DOHH2 (cell line): ENCODE data around the gene MED13L.

Experiments
- H3F3A ChIP-seq: fragments of 200-600 bp; sonication (generic), shearing (Covaris generic); 2 replicates; pipeline ENCODE4 v1.6.0; 2016; ENCODE audit warnings: antibody characterized with exemption, mild to moderate bottlenecking; ENCODE audit not compliant: control insufficient read depth, insufficient read depth
- H3K27ac ChIP-seq: fragments of 200-600 bp; sonication (generic); 2 replicates; pipeline ENCODE4 v1.5.1; 2014; ENCODE audit warnings: low read depth, mild to moderate bottlenecking, low read length, moderate library complexity
- H3K27me3 ChIP-seq: fragments of 200-600 bp; sonication (generic); 2 replicates; pipeline ENCODE4 v1.6.1; 2014; ENCODE audit warnings: mild to moderate bottlenecking, low read length, mixed read lengths; ENCODE audit not compliant: control insufficient read depth
- H3K36me3 ChIP-seq: fragments of 200-600 bp; sonication (generic); 2 replicates; pipeline ENCODE4 v1.6.1; 2014; ENCODE audit warnings: mild to moderate bottlenecking, low read length, moderate library complexity, mixed read lengths; ENCODE audit not compliant: control insufficient read depth
- H3K4me1 ChIP-seq: fragments of 200-600 bp; sonication (generic); 2 replicates; pipeline ENCODE4 v1.6.1; 2014; ENCODE audit warnings: mild to moderate bottlenecking, low read length, mixed read lengths; ENCODE audit not compliant: control insufficient read depth
- H3K4me2 ChIP-seq: fragments of 200-600 bp; sonication (generic); 2 replicates; pipeline ENCODE4 v1.6.0; 2014; ENCODE audit warnings: mild to moderate bottlenecking, low read length, moderate library complexity
- H3K4me3 ChIP-seq: fragments of 200-600 bp; sonication (generic); 2 replicates; pipeline ENCODE4 v1.5.1; 2014; ENCODE audit warnings: mild to moderate bottlenecking, low read length, mixed read lengths
- H3K79me2 ChIP-seq: fragments of 200-600 bp; sonication (generic); 2 replicates; pipeline ENCODE4 v1.6.1; 2014; ENCODE audit warnings: mild to moderate bottlenecking, low read length, mixed read lengths; ENCODE audit not compliant: control insufficient read depth
- H3K9me2 ChIP-seq: fragments of 200-600 bp; sonication (generic); replicated peaks from 2 replicates; pipeline ENCODE4 v1.6.1; 2014; ENCODE audit warnings: mild to moderate bottlenecking, low read length, mixed read lengths; ENCODE audit not compliant: control insufficient read depth
- H3K9me3 ChIP-seq: fragments of 200-600 bp; sonication (generic); 2 replicates; pipeline ENCODE4 v1.6.1; 2014; ENCODE audit warnings: antibody characterized with exemption, low read length, mixed read lengths; ENCODE audit not compliant: control insufficient read depth, insufficient read depth
- H4K20me1 ChIP-seq: fragments of 200-600 bp; sonication (generic); 2 replicates; pipeline ENCODE4 v1.6.0; 2014; ENCODE audit warnings: low read depth, mild to moderate bottlenecking, antibody characterized with exemption, low read length, moderate library complexity; ENCODE audit not compliant: control insufficient read depth, insufficient read depth
- CTCF ChIP-seq: fragments of 200-600 bp; sonication (generic); IDR thresholded peaks from one replicate; pipeline ENCODE4 v1.5.1; 2014; ENCODE audit warnings: antibody characterized with exemption, mild to moderate bottlenecking, low read depth, low read length; ENCODE audit not compliant: poor library complexity, severe bottlenecking
- EZH2phosphoT487 ChIP-seq: fragments of 200-600 bp; sonication (generic); IDR thresholded peaks from 2 replicates; pipeline ENCODE4 v1.6.1; 2017; ENCODE audit warnings: borderline replicate concordance, mild to moderate bottlenecking, antibody characterized with exemption, low read length, moderate library complexity, mixed read lengths

The MED13L gene

GRCh38 chr12:116308647-116309046 lies 31.2 kb upstream of the MED13L start:
- Histone ChIP-seq H3K79me2 (no peaks in the 10 kb centered on the region), H4K20me1 (no peaks in the 10 kb centered on the region), H3K36me3 (no peaks in the 10 kb centered on the region), H3K4me2 (no peak overlapping the region), H3K27me3 (peaks cover 6% of the 10 kb centered on the region; the same call in 1 of the 2 replicates), H3K27ac (no peak overlapping the region), H3K4me3 (no peak overlapping the region), H3K9me2 (no peaks in the 10 kb centered on the region), H3K4me1 (no peaks in the 10 kb centered on the region), H3K9me3 (no peaks in the 10 kb centered on the region), H3F3A (no peaks in the 10 kb centered on the region)
- TF ChIP-seq EZH2phosphoT487 (no peak), CTCF (no peak)

GRCh38 chr12:116306968-116307367 lies 29.5 kb upstream of the MED13L start:
- H3K9me2 ChIP-seq: no peaks in the 10 kb centered on the region
- H3K27ac ChIP-seq: no peak overlapping the region
- no peak overlapping the region for H3K4me2 ChIP-seq
- H3K36me3 ChIP-seq: no peaks in the 10 kb centered on the region
- no peaks in the 10 kb centered on the region for H3K4me1 ChIP-seq
- H3F3A ChIP-seq: no peaks in the 10 kb centered on the region
- H3K27me3 ChIP-seq: peaks cover 11% of the 10 kb centered on the region
- no peak overlapping the region for H3K4me3 ChIP-seq
- H3K79me2 ChIP-seq: no peaks in the 10 kb centered on the region
- H4K20me1 ChIP-seq: no peaks in the 10 kb centered on the region
- no peak for TF ChIP-seq EZH2phosphoT487
- no peak for TF ChIP-seq CTCF
- no peaks in the 10 kb centered on the region for H3K9me3 ChIP-seq

- Histone ChIP-seq H3K27me3 (peaks cover 13% of the 10 kb centered on the region), H3F3A (no peaks in the 10 kb centered on the region), H3K4me1 (no peaks in the 10 kb centered on the region), H4K20me1 (no peaks in the 10 kb centered on the region), H3K27ac (no peak overlapping the region), H3K4me3 (no peak overlapping the region), H3K4me2 (no peak overlapping the region), H3K9me2 (no peaks in the 10 kb centered on the region), H3K79me2 (no peaks in the 10 kb centered on the region), H3K9me3 (no peaks in the 10 kb centered on the region), H3K36me3 (no peaks in the 10 kb centered on the region)
- TF ChIP-seq CTCF (no peak), EZH2phosphoT487 (no peak)
Observed at GRCh38 chr12:116306506-116306905, 29.0 kb upstream of the MED13L start.

- Histone ChIP-seq H4K20me1 (no peaks in the 10 kb centered on the region), H3K4me3 (no peak overlapping the region), H3K4me2 (no peak overlapping the region), H3K4me1 (no peaks in the 10 kb centered on the region), H3K27ac (no peak overlapping the region), H3K79me2 (no peaks in the 10 kb centered on the region), H3K9me2 (no peaks in the 10 kb centered on the region), H3K9me3 (no peaks in the 10 kb centered on the region), H3K27me3 (peaks cover 16% of the 10 kb centered on the region), H3F3A (no peaks in the 10 kb centered on the region), H3K36me3 (no peaks in the 10 kb centered on the region)
- TF ChIP-seq EZH2phosphoT487: no peak
Observed at GRCh38 chr12:116304621-116305020, 27.1 kb upstream of the MED13L start.
